CD4-positive, alpha-beta T cell treated with Interleukin-4 for 4 hours (primary cell): Measurements from ENCODE around the gene SACM1L.

ENCODE experiments used
- DNase-seq: peaks from one replicate; pipeline ENCODE4 v3.0.0-alpha.2; 2020

Gene SACM1L

GRCh38 chr3:45773072-45773471 is 83.9 kb downstream of the SACM1L start:
- no peak for DNase-seq

- no peak for DNase-seq
These were observed 84.7 kb downstream of the SACM1L start for GRCh38 chr3:45773714-45774449.

- no peak for DNase-seq
These were observed 85.7 kb downstream of the SACM1L start for GRCh38 chr3:45774581-45775521.

- no peak for DNase-seq
These were observed 86.5 kb downstream of the SACM1L start for GRCh38 chr3:45775571-45776300.

GRCh38 chr3:45776301-45776595 is 87.1 kb downstream of the SACM1L start:
- DNase-seq = no peak

- no peak for DNase-seq
These were observed 87.4 kb downstream of the SACM1L start for GRCh38 chr3:45776611-45777010.

- no peak for DNase-seq
These were observed 88.0 kb downstream of the SACM1L start for GRCh38 chr3:45777111-45777745.

- no peak for DNase-seq
These were observed 88.7 kb downstream of the SACM1L start for GRCh38 chr3:45777746-45778386.

- no peak for DNase-seq
These were observed 89.6 kb downstream of the SACM1L start for GRCh38 chr3:45778761-45779201.

- no peak for DNase-seq
These were observed 90.8 kb downstream of the SACM1L start for GRCh38 chr3:45779746-45780735.

- DNase-seq = no peak
These were observed 92.1 kb downstream of the SACM1L start for GRCh38 chr3:45781271-45781670.

GRCh38 chr3:45781841-45782240 is 92.6 kb downstream of the SACM1L start:
- no peak for DNase-seq

GRCh38 chr3:45782381-45782780 is 93.2 kb downstream of the SACM1L start:
- no peak for DNase-seq

- DNase-seq = no peak
These were observed 94.5 kb downstream of the SACM1L start for GRCh38 chr3:45783667-45784066.

GRCh38 chr3:45785605-45786150 is 96.5 kb downstream of the SACM1L start:
- no peak for DNase-seq

GRCh38 chr3:45786801-45787495 is 97.8 kb downstream of the SACM1L start:
- DNase-seq = no peak

GRCh38 chr3:45787551-45787950 is 98.4 kb downstream of the SACM1L start:
- no peak for DNase-seq

- DNase-seq = no peak
These were observed 100.1 kb downstream of the SACM1L start for GRCh38 chr3:45789235-45789812.

- no peak for DNase-seq
These were observed 101.4 kb downstream of the SACM1L start for GRCh38 chr3:45790596-45790995.

- DNase-seq = no peak
These were observed 102.8 kb downstream of the SACM1L start for GRCh38 chr3:45792036-45792435.
